Measurements from ENCODE around the gene SLIT3.

GRCh38 chr5:168975331-168975730 lies 325.6 kb downstream of the SLIT3 start:
- TF ChIP-seq CTCF (IDR thresholded peaks at IDR 0.05; ENCODE audit: low read depth, low read length) = no peak
- no peak for TF ChIP-seq EZH2phosphoT487 (IDR thresholded peaks at IDR 0.05; ENCODE audit: low read depth)
